Panc1 (cell line): Measurements from ENCODE around the gene FUT3. TPM values are rescaled to one million over a fixed set of nuclear protein-coding genes. Genes with fewer than 3 reads are reported as not detected.

ENCODE experiments used
- ATAC-seq: fragments of 200-7000 bp; cut with Tn5 transposase; 2 replicates; pipeline ENCODE4 v1.9.1; 2020; ENCODE audit warnings: mild to moderate bottlenecking, moderate library complexity
- Bru-seq: library from RNA; stranded (reverse); fragments of 400-500 nt; gene quantifications from one replicate; lab custom pipeline; 2021; lab: Mats Ljungman, UMichigan
- BruChase-seq, 2 experiments: library from RNA; stranded (reverse); fragments of 400-500 nt; gene quantifications; one replicate each; lab custom pipeline; 2021; lab: Mats Ljungman, UMichigan
- BruUV-seq: library from RNA; stranded (reverse); fragments of 400-500 nt; replicated peaks from 2 replicates; lab custom pipeline; 2021; lab: Mats Ljungman, UMichigan
- CTCF ChIA-PET: fragments of 300-600 bp; sonication (Branson Sonifier 250); formaldehyde crosslinking; loops from one replicate; lab custom pipeline; 2022; ENCODE audit warnings: antibody characterized with exemption; lab: Charles Lee
- POLR2A ChIA-PET: fragments of 300-600 bp; sonication (Branson Sonifier 250); formaldehyde crosslinking; loops from one replicate; lab custom pipeline; 2022; ENCODE audit warnings: antibody characterized with exemption; lab: Charles Lee
- DNase-seq: peaks from one replicate; pipeline ENCODE4 v3.0.0-alpha.2; 2010; ENCODE audit warnings: low read depth, low spot score
- H3K27ac ChIP-seq: 2 replicates; pipeline ENCODE4 v1.5.1; 2011; ENCODE audit warnings: mild to moderate bottlenecking, low read length, inconsistent platforms
- H3K27me3 ChIP-seq: fragments of 200-500 bp; sonication (Bioruptor generic); 2 replicates; pipeline ENCODE4 v1.6.0; 2014; ENCODE audit warnings: low read length, inconsistent platforms; ENCODE audit not compliant: control insufficient read depth, insufficient read depth
- H3K36me3 ChIP-seq: fragments of 200-500 bp; sonication (Bioruptor generic); 2 replicates; pipeline ENCODE4 v1.5.1; 2014; ENCODE audit warnings: inconsistent platforms, mild to moderate bottlenecking, low read length, moderate library complexity; ENCODE audit not compliant: control insufficient read depth, insufficient read depth
- H3K4me1 ChIP-seq: 2 replicates; pipeline ENCODE4 v1.5.1; 2011; ENCODE audit warnings: inconsistent platforms, mild to moderate bottlenecking, low read length, moderate library complexity; ENCODE audit not compliant: control insufficient read depth, insufficient read depth
- H3K4me3 ChIP-seq, 2 experiments: 2 replicates each; pipeline ENCODE4 v1.5.1; 2011 to 2012; ENCODE audit warnings: low read depth in 2 of 2, low read length in 2 of 2, mild to moderate bottlenecking in 2 of 2, inconsistent platforms in 1 of 2, moderate library complexity in 1 of 2
- H3K9me3 ChIP-seq: fragments of 200-500 bp; sonication (Bioruptor generic); 2 replicates; pipeline ENCODE4 v1.5.1; 2014; ENCODE audit warnings: low read depth, mild to moderate bottlenecking, inconsistent platforms, low read length, moderate library complexity; ENCODE audit not compliant: control insufficient read depth, insufficient read depth
- CTCF ChIP-seq: fragments of 450-650 bp; IDR thresholded peaks from 2 replicates; pipeline ENCODE4 v1.5.1; 2017; ENCODE audit warnings: mild to moderate bottlenecking
- POLR2AphosphoS5 ChIP-seq: IDR thresholded peaks from 2 replicates; pipeline ENCODE4 v1.6.1; 2012; ENCODE audit warnings: mild to moderate bottlenecking, low read depth, low read length, moderate library complexity
- REST ChIP-seq, 2 experiments: IDR thresholded peaks; 2 replicates each; pipeline ENCODE4 v1.6.1; 2011 to 2012; ENCODE audit warnings: low read depth in 2 of 2, control low read depth in 1 of 2, low read length in 1 of 2, mild to moderate bottlenecking in 1 of 2, moderate library complexity in 1 of 2; ENCODE audit not compliant: insufficient read depth in 1 of 2
- SIN3A ChIP-seq: IDR thresholded peaks from 2 replicates; pipeline ENCODE4 v1.6.1; 2012; ENCODE audit warnings: low read depth, mild to moderate bottlenecking, low read length, moderate library complexity, borderline replicate concordance; ENCODE audit not compliant: insufficient read depth
- TCF7L2 ChIP-seq: IDR thresholded peaks from 2 replicates; pipeline ENCODE4 v1.6.1; 2011; ENCODE audit warnings: mild to moderate bottlenecking, low read depth, low read length, inconsistent platforms
- in situ Hi-C: cut with HindIII; loops from 2 replicates; pipeline ENCODE4 v1.10.0; 2016; ENCODE audit warnings: low sequenced_read_pairs, low pct_unique_long_range_greater_than_20kb
- intact Hi-C: fragments of 100-400 bp; cut with micrococcal nuclease; formaldehyde crosslinking; loops from one replicate; pipeline ENCODE4 v1.10.0; 2022; ENCODE audit not compliant: unreplicated experiment
- long read RNA-seq: library from polyadenylated mRNA; unstranded; transcript quantifications from one replicate; pipeline ENCODE4 v2.0.0, GENCODE V29; 2021; ENCODE audit not compliant: unreplicated experiment
- polyA plus RNA-seq: library from polyadenylated mRNA; unstranded; fragments of >200 nt; gene quantifications from one replicate; pipeline ENCODE4 v1.2.1, GENCODE V29; 2012; ENCODE audit warnings: missing spikeins; ENCODE audit not compliant: insufficient read length
- total RNA-seq: library from RNA; stranded (reverse); gene quantifications from one replicate; pipeline ENCODE4 v1.2.1, GENCODE V29; 2021; ENCODE audit not compliant: unreplicated experiment

Gene FUT3
- total RNA-seq (0.36 TPM), Bru-seq, nascent RNA (percentile 13 among the genes with signal in this experiment), BruChase-seq, experiment 1, labeled RNA remaining after a 2-hour chase (percentile 23 among the genes with signal in this experiment), BruChase-seq, experiment 2, labeled RNA remaining after a 6-hour chase (percentile 34 among the genes with signal in this experiment)
- polyA plus RNA-seq = not detected
- long read RNA-seq = 0 reads

- Histone ChIP-seq H3K4me1 (no peaks in the 10 kb centered on the region), H3K27me3 (no peaks in the 10 kb centered on the region), H3K27ac (no peak within 1 kb of the TSS), H3K36me3 (no peaks in the 10 kb centered on the region), H3K4me3 (no peak within 1 kb of the TSS), H3K9me3 (no peaks in the 10 kb centered on the region)
- in situ Hi-C loops (no loop called here), intact Hi-C loops (no loop called here)
- BruUV-seq = no TSS peak
- ChIA-PET CTCF (no interaction called here), POLR2A (no interaction called here)
- TF ChIP-seq TCF7L2 (no peak), SIN3A (no peak), REST (IDR thresholded peaks at IDR 0.05; ENCODE audit: insufficient read depth in 1 of 2, low read depth in 2 of 2, low read length in 1 of 2) (no peak), CTCF (no peak), POLR2AphosphoS5 (no peak)
- ATAC-seq (no peak), DNase-seq (no peak)
Observed at GRCh38 chr19:5851302-5851701, at the start of gene FUT3. FUT3 (minus strand) TSS chr19:5851449.

- no peak for ATAC-seq
- Histone ChIP-seq H3K9me3 (no peaks in the 10 kb centered on the region), H3K27ac (no peak overlapping the region), H3K36me3 (no peaks in the 10 kb centered on the region; the same call in 1 of the 2 replicates), H3K4me3 (no peak overlapping the region), H3K27me3 (no peaks in the 10 kb centered on the region), H3K4me1 (no peaks in the 10 kb centered on the region)
- intact Hi-C loops (no loop called here), in situ Hi-C loops (no loop called here)
- CTCF ChIA-PET = no interaction called here
- POLR2A ChIA-PET = no interaction called here
- no TSS peak for BruUV-seq
- DNase-seq = no peak
- no peak for TF ChIP-seq TCF7L2
- TF ChIP-seq CTCF = no peak
- TF ChIP-seq SIN3A = no peak
Observed at GRCh38 chr19:5900976-5901375, 49.7 kb upstream of the FUT3 start.
